BE2C (cell line): ENCODE data around the gene TRIM15.

Experiments
- DNase-seq: peaks from one replicate; pipeline ENCODE4 v3.0.0-alpha.2; 2020
- H3K27me3 ChIP-seq: fragments of 250-450 bp; sonication (Bioruptor Pico); 2 replicates; pipeline ENCODE4 v1.5.1; 2020; ENCODE audit warnings: mild to moderate bottlenecking
- H3K36me3 ChIP-seq: fragments of 250-450 bp; sonication (Bioruptor Pico); 2 replicates; pipeline ENCODE4 v1.5.1; 2020; ENCODE audit warnings: mild to moderate bottlenecking
- H3K4me1 ChIP-seq: fragments of 250-450 bp; sonication (Bioruptor Pico); 2 replicates; pipeline ENCODE4 v1.5.1; 2020
- H3K4me3 ChIP-seq: 2 replicates; pipeline ENCODE4 v1.5.1; 2011; ENCODE audit warnings: low read depth, low read length
- H3K9me3 ChIP-seq: fragments of 250-450 bp; sonication (Bioruptor Pico); 2 replicates; pipeline ENCODE4 v1.5.1; 2020
- TF ChIP-seq, protein P1 (sequence below): IDR thresholded peaks from 2 replicates; pipeline ENCODE4 v1.5.1; 2012; ENCODE audit warnings: mild to moderate bottlenecking, low read depth, low read length

Gene TRIM15

DNA sequence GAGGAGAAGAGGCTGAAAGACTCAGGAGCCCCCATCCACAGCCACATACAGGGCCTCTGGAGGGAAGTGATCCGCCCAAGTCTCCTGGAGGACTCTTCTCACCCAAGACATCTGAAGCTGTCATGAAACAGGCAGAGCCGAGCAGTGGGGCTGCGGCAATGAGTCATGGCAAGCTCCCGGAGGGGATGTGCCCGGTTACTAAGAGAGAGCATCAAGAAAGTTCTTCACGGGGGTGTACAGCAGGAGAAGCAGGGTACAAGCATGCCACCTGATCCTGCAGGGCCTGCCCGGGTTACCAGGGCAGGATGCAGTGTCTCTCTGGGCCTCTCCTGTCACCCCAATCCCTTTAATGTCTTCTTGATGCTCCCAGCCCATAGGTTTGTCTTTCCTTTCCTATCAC lies 28.7 kb downstream of the TRIM15 start:
- Histone ChIP-seq H3K27me3 (no peaks in the 10 kb centered on the region), H3K36me3 (peaks cover 20% of the 10 kb centered on the region), H3K9me3 (no peaks in the 10 kb centered on the region), H3K4me1 (no peaks in the 10 kb centered on the region), H3K4me3 (no peak overlapping the region)
- TF ChIP-seq, protein P1, sequence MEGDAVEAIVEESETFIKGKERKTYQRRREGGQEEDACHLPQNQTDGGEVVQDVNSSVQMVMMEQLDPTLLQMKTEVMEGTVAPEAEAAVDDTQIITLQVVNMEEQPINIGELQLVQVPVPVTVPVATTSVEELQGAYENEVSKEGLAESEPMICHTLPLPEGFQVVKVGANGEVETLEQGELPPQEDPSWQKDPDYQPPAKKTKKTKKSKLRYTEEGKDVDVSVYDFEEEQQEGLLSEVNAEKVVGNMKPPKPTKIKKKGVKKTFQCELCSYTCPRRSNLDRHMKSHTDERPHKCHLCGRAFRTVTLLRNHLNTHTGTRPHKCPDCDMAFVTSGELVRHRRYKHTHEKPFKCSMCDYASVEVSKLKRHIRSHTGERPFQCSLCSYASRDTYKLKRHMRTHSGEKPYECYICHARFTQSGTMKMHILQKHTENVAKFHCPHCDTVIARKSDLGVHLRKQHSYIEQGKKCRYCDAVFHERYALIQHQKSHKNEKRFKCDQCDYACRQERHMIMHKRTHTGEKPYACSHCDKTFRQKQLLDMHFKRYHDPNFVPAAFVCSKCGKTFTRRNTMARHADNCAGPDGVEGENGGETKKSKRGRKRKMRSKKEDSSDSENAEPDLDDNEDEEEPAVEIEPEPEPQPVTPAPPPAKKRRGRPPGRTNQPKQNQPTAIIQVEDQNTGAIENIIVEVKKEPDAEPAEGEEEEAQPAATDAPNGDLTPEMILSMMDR, result no peak
- no peak for DNase-seq

- TF ChIP-seq, protein P1, result no peak
- Histone ChIP-seq H3K27me3 (no peaks in the 10 kb centered on the region), H3K9me3 (no peaks in the 10 kb centered on the region), H3K4me3 (no peak overlapping the region), H3K36me3 (peaks cover 21% of the 10 kb centered on the region), H3K4me1 (no peaks in the 10 kb centered on the region)
- no peak for DNase-seq
Observed at GRCh38 chr6:30194797-30195690, 31.7 kb downstream of the TRIM15 start.

GRCh38 chr6:30195951-30196350 lies 32.6 kb downstream of the TRIM15 start:
- Histone ChIP-seq H3K4me3 (no peak overlapping the region), H3K36me3 (peaks cover 28% of the 10 kb centered on the region), H3K9me3 (no peaks in the 10 kb centered on the region), H3K27me3 (no peaks in the 10 kb centered on the region), H3K4me1 (no peaks in the 10 kb centered on the region)
- DNase-seq, result no peak
- TF ChIP-seq, protein P1, result no peak

DNA sequence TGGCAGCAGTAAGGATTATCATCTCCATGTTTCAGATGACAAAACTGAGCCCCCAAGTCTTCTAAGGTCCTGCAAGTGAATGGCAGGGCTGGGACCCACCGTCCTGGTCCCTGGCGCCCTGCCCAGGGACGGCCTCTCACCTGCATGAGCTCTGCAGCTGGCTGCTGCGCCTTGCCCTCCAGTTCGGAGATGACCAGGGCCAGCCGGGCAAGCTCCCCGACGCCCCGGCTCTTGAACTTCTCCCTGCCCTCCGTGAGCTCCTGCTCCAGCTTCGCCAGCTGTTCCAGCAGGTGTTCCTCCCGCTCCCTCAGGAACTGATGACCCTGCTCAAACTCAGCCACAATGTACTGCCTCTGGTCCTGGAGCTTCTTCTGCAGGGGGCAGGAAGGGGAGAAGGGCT lies 33.0 kb downstream of the TRIM15 start:
- Histone ChIP-seq H3K9me3 (no peaks in the 10 kb centered on the region), H3K27me3 (no peaks in the 10 kb centered on the region), H3K36me3 (peaks cover 28% of the 10 kb centered on the region), H3K4me1 (no peaks in the 10 kb centered on the region), H3K4me3 (no peak overlapping the region)
- no peak for DNase-seq
- TF ChIP-seq, protein P1, result no peak

GRCh38 chr6:30198166-30199084 lies 35.1 kb downstream of the TRIM15 start:
- TF ChIP-seq, protein P1, result no peak
- Histone ChIP-seq H3K36me3 (peaks cover 28% of the 10 kb centered on the region), H3K27me3 (no peaks in the 10 kb centered on the region), H3K9me3 (no peaks in the 10 kb centered on the region), H3K4me1 (no peaks in the 10 kb centered on the region), H3K4me3 (no peak overlapping the region)
- DNase-seq, result no peak
